ENCODE results near the gene ANKH.

GRCh38 chr5:14809369-14810155 is 62.0 kb downstream of the ANKH start:
- TF ChIP-seq CTCF (IDR thresholded peaks at IDR 0.05) (no peak), POLR2A (IDR thresholded peaks at IDR 0.05) (no peak), EP300 (IDR thresholded peaks at IDR 0.05) (no peak)
